Inferior parietal cortex (tissue), 1 donor: ENCODE results near the gene TYW3.
A peak's percentile ranks its signal among the peaks of the same experiment; 100 is the strongest.

Experiments
- DNase-seq: peaks from one replicate; pipeline ENCODE4 v3.0.0-alpha.2; 2016; ENCODE audit errors: extremely low spot score

Gene TYW3

GRCh38 chr1:74732960-74733603 lies at the start of gene TYW3, which contains the start of gene CRYZ:
TYW3 (plus strand) TSS chr1:74733152; CDS start chr1:74733245, 93 bp downstream.
CRYZ (minus strand) TSS chr1:74733050; CDS start chr1:74724821, 8,229 bp downstream.
- DNase-seq, result peak; percentile 98

GRCh38 chr1:74683656-74684055 lies 49.3 kb upstream of the TYW3 start:
- no peak for DNase-seq

- DNase-seq, result no peak
Measured at GRCh38 chr1:74684301-74684700, 48.7 kb upstream of the TYW3 start.

- DNase-seq, result no peak
Measured at GRCh38 chr1:74686928-74687327, 46.0 kb upstream of the TYW3 start.

GRCh38 chr1:74689621-74690363 lies 43.2 kb upstream of the TYW3 start:
- DNase-seq, result peak; percentile 94

- no peak for DNase-seq
Measured at GRCh38 chr1:74690364-74690696, 42.6 kb upstream of the TYW3 start.

GRCh38 chr1:74690909-74691308 lies 42.0 kb upstream of the TYW3 start:
- no peak for DNase-seq

- DNase-seq, result no peak
Measured at GRCh38 chr1:74693473-74693872, 39.5 kb upstream of the TYW3 start.

GRCh38 chr1:74697832-74698231 lies 35.1 kb upstream of the TYW3 start:
- no peak for DNase-seq

- DNase-seq, result no peak
Measured at GRCh38 chr1:74699331-74699730, 33.6 kb upstream of the TYW3 start.

GRCh38 chr1:74703386-74704182 lies 29.4 kb upstream of the TYW3 start:
- no peak for DNase-seq

GRCh38 chr1:74712881-74713280 lies 20.1 kb upstream of the TYW3 start:
- no peak for DNase-seq

GRCh38 chr1:74713849-74714248 lies 19.1 kb upstream of the TYW3 start:
- DNase-seq, result no peak

- DNase-seq, result no peak
Measured at GRCh38 chr1:74714429-74715235, 18.3 kb upstream of the TYW3 start.

GRCh38 chr1:74715236-74715502 lies 17.8 kb upstream of the TYW3 start:
- no peak for DNase-seq

- no peak for DNase-seq
Measured at GRCh38 chr1:74715806-74716205, 17.1 kb upstream of the TYW3 start.

GRCh38 chr1:74716822-74717221 lies 16.1 kb upstream of the TYW3 start:
- DNase-seq, result no peak

GRCh38 chr1:74717626-74718025 lies 15.3 kb upstream of the TYW3 start:
- no peak for DNase-seq

- DNase-seq, result no peak
Measured at GRCh38 chr1:74726063-74726462, 6.9 kb upstream of the TYW3 start.

- DNase-seq, result no peak
Measured at GRCh38 chr1:74728736-74729135, 4.2 kb upstream of the TYW3 start.

GRCh38 chr1:74729741-74730478 lies 3.0 kb upstream of the TYW3 start:
- DNase-seq, result no peak
